ENCODE results near the gene CGREF1. TPM values are rescaled to one million over a fixed set of nuclear protein-coding genes. Genes with fewer than 3 reads are reported as not detected.

The CGREF1 gene
- total and polyA plus RNA-seq, 2 donors (not counting 1 experiment from before 2014, with no cell fraction given), result 1.5 to 2.3 TPM

GRCh38 chr2:27100036-27100435 is 18.9 kb downstream of the CGREF1 start:
- Histone ChIP-seq H3K36me3 (ENCODE audit: control insufficient read depth, insufficient read depth, low read length) (no peaks in the 10 kb centered on the region), H3K27me3 (ENCODE audit: control insufficient read depth, insufficient read depth, low read length) (peaks cover 2% of the 10 kb centered on the region), H3K4me2 (ENCODE audit: extremely low read depth, insufficient read depth, low read length) (no peak overlapping the region), H3K27ac (ENCODE audit: insufficient read depth, low read length) (no peak overlapping the region), H3K79me2 (ENCODE audit: control insufficient read depth, insufficient read depth, low read length) (no peaks in the 10 kb centered on the region), H4K20me1 (ENCODE audit: control insufficient read depth, extremely low read depth, insufficient read depth, low read length) (no peaks in the 10 kb centered on the region), H3K9me3 (ENCODE audit: control insufficient read depth, insufficient read depth, low read depth, low read length) (no peaks in the 10 kb centered on the region), H3K4me3 (replicated peaks in 1 of 4; ENCODE audit: control extremely low read depth in 1 of 4, insufficient read depth in 1 of 4, low read depth in 3 of 4, low read length in 4 of 4) (no peak overlapping the region), H3K4me1 (ENCODE audit: control insufficient read depth, extremely low read depth, insufficient read depth, low read length) (no peaks in the 10 kb centered on the region), H2AFZ (ENCODE audit: low read length) (no peak overlapping the region), H3K9ac (ENCODE audit: insufficient read depth, low read length) (no peak overlapping the region)
- no peak for DNase-seq (ENCODE audit: low read depth in 2 of 2)
- no peak for TF ChIP-seq EZH2 (IDR thresholded peaks at IDR 0.05; ENCODE audit: low read length, missing control alignments)
- no peak for TF ChIP-seq CTCF (conservative IDR thresholded peaks at IDR 0.05 in 1 of 2, IDR thresholded peaks at IDR 0.05 in 1 of 2; ENCODE audit: low read depth in 1 of 2, low read length in 2 of 2)

GRCh38 chr2:27099334-27099955 is 19.5 kb downstream of the CGREF1 start:
- TF ChIP-seq CTCF (conservative IDR thresholded peaks at IDR 0.05 in 1 of 2, IDR thresholded peaks at IDR 0.05 in 1 of 2; ENCODE audit: low read depth in 1 of 2, low read length in 2 of 2) (no peak), EZH2 (IDR thresholded peaks at IDR 0.05; ENCODE audit: low read length, missing control alignments) (no peak)
- Histone ChIP-seq H3K9me3 (ENCODE audit: control insufficient read depth, insufficient read depth, low read depth, low read length) (no peaks in the 10 kb centered on the region), H3K27ac (ENCODE audit: insufficient read depth, low read length) (no peak overlapping the region), H3K36me3 (ENCODE audit: control insufficient read depth, insufficient read depth, low read length) (no peaks in the 10 kb centered on the region), H3K9ac (ENCODE audit: insufficient read depth, low read length) (no peak overlapping the region), H3K79me2 (ENCODE audit: control insufficient read depth, insufficient read depth, low read length) (no peaks in the 10 kb centered on the region), H2AFZ (ENCODE audit: low read length) (no peak overlapping the region), H3K4me2 (ENCODE audit: extremely low read depth, insufficient read depth, low read length) (no peak overlapping the region), H3K4me3 (replicated peaks in 1 of 4; ENCODE audit: control extremely low read depth in 1 of 4, insufficient read depth in 1 of 4, low read depth in 3 of 4, low read length in 4 of 4) (no peak overlapping the region), H3K4me1 (ENCODE audit: control insufficient read depth, extremely low read depth, insufficient read depth, low read length) (no peaks in the 10 kb centered on the region), H3K27me3 (ENCODE audit: control insufficient read depth, insufficient read depth, low read length) (no peaks in the 10 kb centered on the region), H4K20me1 (ENCODE audit: control insufficient read depth, extremely low read depth, insufficient read depth, low read length) (no peaks in the 10 kb centered on the region)
- no peak for DNase-seq (ENCODE audit: low read depth in 2 of 2)

GRCh38 chr2:27097341-27097740 is 21.6 kb downstream of the CGREF1 start:
- H4K20me1 ChIP-seq (ENCODE audit: control insufficient read depth, extremely low read depth, insufficient read depth, low read length), result no peaks in the 10 kb centered on the region
- H3K4me2 ChIP-seq (ENCODE audit: extremely low read depth, insufficient read depth, low read length), result no peak overlapping the region
- TF ChIP-seq CTCF (conservative IDR thresholded peaks at IDR 0.05 in 1 of 2, IDR thresholded peaks at IDR 0.05 in 1 of 2; ENCODE audit: low read depth in 1 of 2, low read length in 2 of 2) (no peak), EZH2 (IDR thresholded peaks at IDR 0.05; ENCODE audit: low read length, missing control alignments) (no peak)
- no peak overlapping the region for H2AFZ ChIP-seq (ENCODE audit: low read length)
- H3K79me2 ChIP-seq (ENCODE audit: control insufficient read depth, insufficient read depth, low read length), result no peaks in the 10 kb centered on the region
- no peak overlapping the region for H3K27ac ChIP-seq (ENCODE audit: insufficient read depth, low read length)
- no peaks in the 10 kb centered on the region for H3K4me1 ChIP-seq (ENCODE audit: control insufficient read depth, extremely low read depth, insufficient read depth, low read length)
- H3K4me3 ChIP-seq (replicated peaks in 1 of 4; ENCODE audit: control extremely low read depth in 1 of 4, insufficient read depth in 1 of 4, low read depth in 3 of 4, low read length in 4 of 4), result no peak overlapping the region
- H3K27me3 ChIP-seq (ENCODE audit: control insufficient read depth, insufficient read depth, low read length), result no peaks in the 10 kb centered on the region
- H3K9ac ChIP-seq (ENCODE audit: insufficient read depth, low read length), result no peak overlapping the region
- no peaks in the 10 kb centered on the region for H3K9me3 ChIP-seq (ENCODE audit: control insufficient read depth, insufficient read depth, low read depth, low read length)
- no peaks in the 10 kb centered on the region for H3K36me3 ChIP-seq (ENCODE audit: control insufficient read depth, insufficient read depth, low read length)
- no peak for DNase-seq (ENCODE audit: low read depth in 2 of 2)
